Stimulated activated CD4-positive, alpha-beta T cell treated with anti-CD3 and anti-CD28 coated beads, Interleukin-2, amount 100 ng/mL, for 24 hours (primary cell): ENCODE results near the gene EFHC1.

Source experiments
- DNase-seq, 2 donors: peaks; one replicate each; pipeline ENCODE4 v3.0.0-alpha.2; 2020

EFHC1 gene

GRCh38 chr6:52504782-52505136 is 84.6 kb downstream of the EFHC1 start:
- no peak for DNase-seq

- no peak for DNase-seq
Observed at GRCh38 chr6:52505726-52506409, 85.7 kb downstream of the EFHC1 start.

- no peak for DNase-seq
Observed at GRCh38 chr6:52506476-52506875, 86.3 kb downstream of the EFHC1 start.

GRCh38 chr6:52507557-52508260 is 87.6 kb downstream of the EFHC1 start:
- DNase-seq = no peak

GRCh38 chr6:52508261-52508739 is 88.2 kb downstream of the EFHC1 start:
- DNase-seq = no peak

- no peak for DNase-seq
Observed at GRCh38 chr6:52509281-52510212, 89.4 kb downstream of the EFHC1 start.

GRCh38 chr6:52510213-52510562 is 90.0 kb downstream of the EFHC1 start:
- no peak for DNase-seq

- no peak for DNase-seq
Observed at GRCh38 chr6:52511163-52511562, 91.0 kb downstream of the EFHC1 start.

- DNase-seq = no peak
Observed at GRCh38 chr6:52511572-52512151, 91.5 kb downstream of the EFHC1 start.

- no peak for DNase-seq
Observed at GRCh38 chr6:52512199-52512598, 92.1 kb downstream of the EFHC1 start.

- no peak for DNase-seq
Observed at GRCh38 chr6:52513464-52513863, 93.3 kb downstream of the EFHC1 start.

GRCh38 chr6:52513896-52514295 is 93.8 kb downstream of the EFHC1 start:
- no peak for DNase-seq

GRCh38 chr6:52514514-52514913 is 94.4 kb downstream of the EFHC1 start:
- no peak for DNase-seq

- DNase-seq = no peak
Observed at GRCh38 chr6:52515219-52515960, 95.2 kb downstream of the EFHC1 start.

GRCh38 chr6:52516269-52516668 is 96.1 kb downstream of the EFHC1 start:
- no peak for DNase-seq

- DNase-seq = no peak
Observed at GRCh38 chr6:52516943-52517342, 96.8 kb downstream of the EFHC1 start.

- peak; percentile 37 to 45 for DNase-seq
Observed at GRCh38 chr6:52517502-52518278, 97.5 kb downstream of the EFHC1 start.

- DNase-seq = no peak
Observed at GRCh38 chr6:52518279-52518945, 98.3 kb downstream of the EFHC1 start.

GRCh38 chr6:52519618-52520017 is 99.5 kb downstream of the EFHC1 start:
- no peak for DNase-seq

- no peak for DNase-seq
Observed at GRCh38 chr6:52522151-52522626, 102.0 kb downstream of the EFHC1 start.

- no peak for DNase-seq
Observed at GRCh38 chr6:52522655-52523054, 102.5 kb downstream of the EFHC1 start.
